Endothelial cell of umbilical vein (primary cell): ENCODE data around the gene MACROD2.

ENCODE experiments used
- CTCF ChIP-seq, 2 donors: IDR thresholded peaks; 1 replicate in 1 of 2; 2 replicates in 1 of 2; pipeline ENCODE4 v1.5.1; 2011; ENCODE audit warnings: low read length in 2 of 2, mild to moderate bottlenecking in 2 of 2, moderate library complexity in 2 of 2, control low read depth in 1 of 2, inconsistent platforms in 1 of 2, low read depth in 1 of 2; ENCODE audit not compliant: insufficient read depth in 1 of 2; ENCODE audit errors: extremely low read depth in 1 of 2
- POLR2A ChIP-seq: IDR thresholded peaks from 2 replicates; pipeline ENCODE4 v1.6.1; 2012; ENCODE audit warnings: low read depth, mild to moderate bottlenecking, control low read depth, low read length
- POLR2AphosphoS5 ChIP-seq: IDR thresholded peaks from 2 replicates; pipeline ENCODE4 v1.6.1; 2012; ENCODE audit warnings: low read depth, mild to moderate bottlenecking, control low read depth, low read length, moderate library complexity; ENCODE audit not compliant: insufficient read depth

- TF ChIP-seq CTCF (IDR thresholded peaks at IDR 0.05; ENCODE audit: extremely low read depth in 1 of 2, insufficient read depth in 1 of 2, low read depth in 1 of 2, low read length in 2 of 2) (no peak), POLR2AphosphoS5 (no peak), POLR2A (no peak)
Observed at GRCh38 chr20:14451458-14451857, 456.1 kb downstream of the MACROD2 start.
